Heart left ventricle (tissue), 13 donors: Measurements from ENCODE around the gene MAMDC4.

Experiments used
- POLR2A ChIP-seq, 2 donors: fragments of 450-650 bp; IDR thresholded peaks; one replicate each; pipeline ENCODE4 v1.6.1; 2017; ENCODE audit warnings: antibody characterized with exemption in 2 of 2, mild to moderate bottlenecking in 2 of 2, moderate library complexity in 2 of 2
- TF ChIP-seq, protein P1 (sequence below), 12 donors: fragments of 200-600 bp; sonication (generic) in 4 of 12; IDR thresholded peaks; one replicate each; pipeline versions ENCODE4 v1.5.0 to v1.8.0; 2018 to 2022; ENCODE audit warnings: antibody characterized with exemption in 12 of 12, mild to moderate bottlenecking in 5 of 12
- donor health status: ischemic (EF 13 %, LVEDD 7.1; RV severe dilation, severe dysfunction).
- donor health status: DM: no; HTN: yes; CAD: no.
- donor health status: DM: no; HTN: no; CAD: no.
- donor health status: ischemic (EF 25% LVEDD 6.9; RV normal size, moderate dysfunction).
- donor health status: ischemic (EF 25% LVEDD 5.7; RV mildly dilated, moderate dysfunction).
- donor health status: ischemic (EF 35%, LVEDD 5.7; RV mildly dilated, moderate dysfunction).
- donor health status: nonischemic (EF 11% LVEDD 7.7; RV severe dilation, severe dysfunction).
- donor health status: DM: yes; HTN: yes; CAD: no.
- donor health status: PGD.
- donor health status: ischemic (EF 29% LVEDD 5.4; RV normal size, mild dysfunction).
- donor health status: nonischemic (EF 23%, LVEDD 6.1; RV moderate dilation, normal function).

DNA sequence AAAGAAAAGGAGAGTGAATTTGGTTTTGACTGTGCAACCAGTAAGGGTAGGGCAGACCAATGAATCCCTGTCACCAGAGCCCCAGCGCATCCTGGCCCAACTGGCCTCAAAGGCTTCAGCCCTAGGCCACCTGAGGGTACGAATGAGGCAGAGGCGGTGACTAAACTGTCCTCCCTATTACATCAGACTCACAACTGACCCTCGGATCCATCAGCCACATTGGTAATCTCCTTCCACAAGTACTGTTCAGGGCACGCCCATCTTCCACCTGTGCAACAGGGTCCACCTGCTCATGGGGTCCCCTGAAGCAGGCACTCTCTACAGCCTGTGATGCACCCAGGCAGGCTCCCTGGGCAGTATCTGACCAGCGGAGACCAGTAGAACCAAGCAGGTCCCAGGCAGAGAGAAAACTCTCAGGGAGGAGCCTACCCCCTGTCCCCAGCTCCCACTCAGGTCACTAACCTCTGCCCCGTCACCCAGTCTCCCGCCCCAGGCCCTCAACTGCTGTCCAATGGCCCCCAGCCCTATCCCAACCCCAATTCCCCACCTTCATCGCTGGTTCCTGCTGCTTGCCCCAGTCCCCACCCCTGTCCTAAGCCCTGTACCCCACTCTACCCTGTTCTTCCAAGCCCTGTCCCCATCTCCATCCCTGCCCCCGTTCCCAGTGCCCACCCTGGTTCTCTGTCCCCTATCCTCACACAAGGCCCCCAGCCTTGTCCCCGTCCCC, 13.1 kb downstream of the MAMDC4 start:
- TF ChIP-seq POLR2A (IDR thresholded peaks at IDR 0.05), result no peak
- TF ChIP-seq, protein P1, sequence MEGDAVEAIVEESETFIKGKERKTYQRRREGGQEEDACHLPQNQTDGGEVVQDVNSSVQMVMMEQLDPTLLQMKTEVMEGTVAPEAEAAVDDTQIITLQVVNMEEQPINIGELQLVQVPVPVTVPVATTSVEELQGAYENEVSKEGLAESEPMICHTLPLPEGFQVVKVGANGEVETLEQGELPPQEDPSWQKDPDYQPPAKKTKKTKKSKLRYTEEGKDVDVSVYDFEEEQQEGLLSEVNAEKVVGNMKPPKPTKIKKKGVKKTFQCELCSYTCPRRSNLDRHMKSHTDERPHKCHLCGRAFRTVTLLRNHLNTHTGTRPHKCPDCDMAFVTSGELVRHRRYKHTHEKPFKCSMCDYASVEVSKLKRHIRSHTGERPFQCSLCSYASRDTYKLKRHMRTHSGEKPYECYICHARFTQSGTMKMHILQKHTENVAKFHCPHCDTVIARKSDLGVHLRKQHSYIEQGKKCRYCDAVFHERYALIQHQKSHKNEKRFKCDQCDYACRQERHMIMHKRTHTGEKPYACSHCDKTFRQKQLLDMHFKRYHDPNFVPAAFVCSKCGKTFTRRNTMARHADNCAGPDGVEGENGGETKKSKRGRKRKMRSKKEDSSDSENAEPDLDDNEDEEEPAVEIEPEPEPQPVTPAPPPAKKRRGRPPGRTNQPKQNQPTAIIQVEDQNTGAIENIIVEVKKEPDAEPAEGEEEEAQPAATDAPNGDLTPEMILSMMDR (IDR thresholded peaks at IDR 0.05), result no peak
